ENCODE results near the gene USP24.
"Not testable (repeated sequence)": the region's sequence is repeated elsewhere in the genome, so short reads cannot be mapped to it uniquely, and the experiment has no call there.

USP24 gene

DNA sequence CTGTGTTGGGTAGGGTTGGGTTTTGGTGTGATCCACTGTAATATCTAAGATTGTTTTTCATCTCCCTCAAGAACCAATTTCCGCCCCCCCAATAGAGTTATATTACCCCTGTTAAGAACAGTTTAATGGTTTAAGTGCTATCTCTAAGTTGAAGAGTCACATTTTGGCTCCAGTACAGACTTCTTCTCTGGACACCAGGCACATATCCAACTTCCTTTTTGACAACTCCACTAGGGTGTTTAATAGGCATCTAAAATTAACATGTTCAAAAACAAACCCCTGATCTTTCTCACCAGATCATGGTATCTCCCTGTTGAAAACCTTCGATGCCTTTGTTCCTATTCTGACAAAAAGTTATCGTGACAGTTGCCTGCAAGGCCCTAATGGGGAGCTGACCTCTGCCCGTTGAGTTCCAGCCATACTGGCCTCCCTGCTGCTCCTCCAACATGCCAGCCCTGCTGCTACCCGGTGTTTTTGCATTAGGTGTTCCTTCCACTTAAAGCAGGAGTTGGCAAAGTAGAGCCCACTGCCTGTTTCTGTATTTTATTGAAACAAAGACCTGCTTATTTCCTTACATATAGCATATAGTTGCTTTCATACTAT lies 18.6 kb downstream of the USP24 start:
- DNase-seq, result no peak

DNA sequence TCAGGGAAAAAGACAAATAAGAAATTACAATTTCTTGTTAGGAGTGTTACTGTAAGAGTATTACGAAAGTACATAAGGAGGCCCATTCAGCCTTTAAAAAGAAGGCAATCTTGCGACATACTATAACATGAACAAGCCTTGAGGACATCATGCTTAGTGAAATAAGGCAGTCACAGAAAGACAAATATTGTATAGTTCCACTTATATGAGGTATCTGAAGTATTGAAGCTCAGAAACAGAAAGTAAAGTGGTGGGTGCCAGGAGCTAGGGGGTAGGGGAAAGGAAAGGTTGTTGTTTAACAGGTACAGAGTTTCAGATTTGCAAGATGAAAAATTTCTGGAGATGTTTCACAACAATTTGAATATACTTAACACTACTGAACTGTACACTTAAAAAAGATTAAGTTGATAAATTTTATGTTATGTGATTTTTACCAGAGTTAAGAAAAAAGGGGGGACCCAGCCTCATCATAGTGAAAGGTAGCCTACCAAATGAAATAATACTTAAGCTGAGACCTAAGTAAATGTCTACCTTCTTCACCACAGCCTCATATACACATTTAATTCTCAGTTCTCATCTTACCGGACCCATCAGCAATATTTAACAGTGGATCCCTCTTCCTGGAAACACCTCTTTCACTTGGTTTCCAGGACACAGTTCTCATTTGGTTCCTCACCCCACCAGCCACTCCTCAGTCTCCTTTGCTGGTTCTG lies 19.5 kb downstream of the USP24 start:
- DNase-seq, result no peak

- DNase-seq, result no peak
Measured at GRCh38 chr1:55194851-55195250, 20.3 kb downstream of the USP24 start.

- DNase-seq, result no peak
Measured at GRCh38 chr1:55192093-55192492, 23.1 kb downstream of the USP24 start.

DNA sequence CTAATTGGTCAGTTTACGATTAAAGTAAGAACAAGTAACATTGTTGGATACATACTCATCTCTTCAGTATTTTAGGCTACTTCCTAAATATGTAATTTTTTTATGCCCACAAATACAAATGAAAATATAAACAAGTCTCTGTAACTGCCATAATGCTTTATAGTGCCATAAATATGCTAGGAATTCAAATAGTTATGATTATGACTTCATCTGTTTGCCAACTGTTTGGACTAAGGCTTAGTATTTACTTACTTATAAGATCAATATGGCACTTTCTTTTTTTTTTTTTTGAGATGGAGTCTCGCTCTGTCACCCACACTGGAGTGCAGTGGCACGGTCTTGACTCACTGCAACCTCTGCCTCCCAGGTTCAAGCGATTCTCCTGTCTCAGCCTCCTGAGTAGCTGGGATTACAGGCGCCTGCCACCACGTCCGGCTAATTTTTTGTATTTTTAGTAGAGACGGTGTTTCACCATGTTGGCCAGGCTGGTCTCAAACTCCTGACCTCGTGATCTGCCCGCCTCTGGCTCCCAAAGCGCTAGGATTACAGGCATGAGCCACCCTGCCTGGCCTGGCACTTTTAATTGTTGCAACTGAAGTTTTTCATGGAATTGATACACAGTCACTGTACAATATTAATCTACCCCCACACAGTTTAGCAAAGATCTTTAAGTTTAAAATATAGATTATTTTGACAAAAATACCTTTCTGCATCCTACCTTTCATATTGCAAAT lies 23.8 kb downstream of the USP24 start:
- DNase-seq, result not testable (repeated sequence)

DNA sequence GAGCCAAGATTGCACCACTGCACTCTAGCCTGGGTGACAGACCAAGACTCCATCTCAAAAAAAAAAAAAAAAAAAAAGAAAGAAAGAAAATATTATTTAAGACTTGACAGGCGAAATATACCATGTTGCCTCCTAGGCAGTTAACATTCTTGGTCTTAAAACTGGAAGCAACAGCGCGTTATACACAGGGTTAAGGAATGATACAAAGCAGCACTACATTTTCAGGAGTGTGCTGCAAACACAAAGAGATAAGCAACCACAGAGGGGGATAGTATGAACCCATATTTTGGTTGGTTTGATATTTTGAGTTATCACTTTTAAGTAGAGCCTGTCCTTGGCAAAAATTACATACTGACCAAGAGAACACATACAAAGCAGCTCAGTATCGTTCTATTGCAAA lies 25.1 kb downstream of the USP24 start:
- no peak for DNase-seq

GRCh38 chr1:55188909-55189308 lies 26.3 kb downstream of the USP24 start:
- no peak for DNase-seq

DNA sequence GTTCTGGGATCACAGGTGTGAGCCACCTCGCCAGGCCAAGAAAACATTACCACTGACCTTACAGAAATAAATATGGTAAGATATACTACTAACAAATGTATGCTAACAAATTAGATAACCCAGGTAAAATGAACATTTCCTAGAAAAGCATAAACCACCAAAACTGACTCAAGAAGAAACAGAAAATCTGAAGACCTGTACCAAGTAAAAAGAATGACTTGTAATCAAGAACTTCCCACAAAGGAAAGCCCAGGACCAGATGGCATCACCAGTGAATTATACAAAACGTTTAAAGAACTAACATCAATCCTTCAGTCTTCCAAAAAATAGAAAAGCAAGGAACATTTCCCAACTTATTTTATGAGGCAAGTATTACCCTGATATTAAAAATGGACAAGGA lies 29.3 kb downstream of the USP24 start:
- no peak for DNase-seq

GRCh38 chr1:55184859-55185258 lies 30.3 kb downstream of the USP24 start:
- no peak for DNase-seq

- no peak for DNase-seq
Measured at GRCh38 chr1:55181666-55182065, 33.5 kb downstream of the USP24 start.

DNA sequence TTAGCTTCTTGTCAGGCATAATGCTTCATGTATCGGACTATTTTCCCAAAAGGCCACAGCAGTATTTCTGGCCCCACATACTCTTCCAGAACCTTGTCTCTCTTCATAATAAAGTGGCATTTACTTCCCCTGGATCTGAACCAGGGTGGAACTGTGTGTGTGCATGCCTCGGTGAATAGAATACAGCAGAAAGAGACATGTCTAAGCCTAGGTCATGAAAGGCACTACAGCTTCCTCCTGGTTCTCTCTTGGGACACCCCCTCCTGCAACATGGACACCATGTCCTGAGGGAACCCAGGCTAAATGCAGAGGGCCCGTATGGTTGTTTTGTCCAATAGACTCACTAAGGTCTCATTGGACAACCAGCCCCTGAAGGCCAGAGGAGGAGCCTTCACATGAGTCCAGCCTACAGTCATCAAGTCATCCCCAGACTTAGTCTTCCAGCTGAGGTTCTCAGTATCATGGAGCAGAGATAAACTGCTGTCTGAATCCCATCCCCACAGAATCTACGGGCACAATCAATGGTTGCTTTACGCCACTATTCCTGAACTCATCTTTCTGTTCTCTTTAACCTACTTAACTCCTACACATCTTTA lies 35.0 kb downstream of the USP24 start:
- no peak for DNase-seq

DNA sequence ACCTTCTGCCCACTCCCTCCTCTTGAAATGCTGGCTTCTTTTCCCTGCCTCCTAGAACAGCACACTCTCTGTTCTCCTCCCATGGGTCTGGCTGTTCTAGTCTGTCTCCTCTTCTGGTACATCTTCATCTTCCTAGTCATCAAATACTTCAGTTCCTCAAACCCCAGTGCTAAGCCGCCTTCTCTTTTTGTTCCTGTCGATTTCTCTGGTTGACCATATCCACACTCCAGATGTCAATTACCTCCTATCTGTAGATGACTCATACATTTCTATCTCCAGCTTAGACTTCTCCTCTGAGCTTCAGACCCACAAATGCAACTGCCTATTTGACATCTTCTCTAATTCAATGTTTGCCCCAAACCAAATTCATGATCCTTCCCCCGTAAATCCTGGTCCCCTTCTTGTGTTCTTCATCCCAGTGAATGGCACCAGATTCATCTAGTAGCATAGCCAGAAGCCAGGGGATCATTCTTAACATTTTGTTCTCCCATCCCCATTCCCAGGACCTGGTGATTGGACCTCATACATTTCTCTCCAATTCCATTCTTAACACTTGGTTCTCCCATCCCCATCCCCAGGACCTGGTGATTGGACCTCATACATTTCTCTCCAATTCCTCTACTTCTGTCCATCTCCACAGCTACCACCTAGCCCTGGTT lies 35.9 kb downstream of the USP24 start:
- DNase-seq, result no peak

GRCh38 chr1:55172687-55173086 lies 42.5 kb downstream of the USP24 start:
- DNase-seq, result no peak

DNA sequence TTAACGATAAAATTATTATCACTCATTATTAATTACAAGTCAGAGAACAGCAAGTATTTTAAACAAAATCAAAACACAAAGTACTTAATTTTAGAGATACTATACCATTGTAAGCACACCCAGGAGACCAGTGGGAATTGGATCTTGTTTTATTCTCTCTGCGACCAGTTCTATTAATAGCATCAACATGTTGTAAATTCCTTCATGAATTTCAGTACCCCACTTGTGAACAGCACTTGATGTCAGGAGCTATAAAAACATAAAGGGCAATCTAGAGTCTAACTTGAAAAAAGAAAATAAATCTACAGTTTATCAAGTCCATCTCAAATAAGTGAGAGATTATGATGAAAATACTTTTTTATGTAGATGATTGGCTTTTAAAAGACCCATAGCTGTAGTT lies 42.9 kb downstream of the USP24 start:
- no peak for DNase-seq

DNA sequence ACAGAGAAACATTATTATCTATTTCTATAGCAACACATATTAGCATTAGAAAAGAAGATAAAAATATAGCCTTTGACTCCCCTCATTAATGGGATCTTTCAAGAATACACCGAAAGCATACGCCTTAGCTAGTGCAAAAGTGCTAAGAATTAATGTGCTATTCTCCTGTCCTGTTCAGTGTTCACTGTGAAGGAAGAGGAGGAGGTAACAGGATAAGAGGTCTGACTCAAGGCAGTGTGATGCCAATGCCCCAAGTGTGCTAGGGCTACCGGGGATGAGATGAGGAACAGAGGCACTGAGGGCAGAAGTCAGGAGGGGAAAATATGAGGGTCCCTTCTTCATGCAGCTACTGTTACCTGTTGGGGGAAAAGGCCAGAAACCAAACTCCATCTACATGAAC lies 43.5 kb downstream of the USP24 start:
- no peak for DNase-seq

DNA sequence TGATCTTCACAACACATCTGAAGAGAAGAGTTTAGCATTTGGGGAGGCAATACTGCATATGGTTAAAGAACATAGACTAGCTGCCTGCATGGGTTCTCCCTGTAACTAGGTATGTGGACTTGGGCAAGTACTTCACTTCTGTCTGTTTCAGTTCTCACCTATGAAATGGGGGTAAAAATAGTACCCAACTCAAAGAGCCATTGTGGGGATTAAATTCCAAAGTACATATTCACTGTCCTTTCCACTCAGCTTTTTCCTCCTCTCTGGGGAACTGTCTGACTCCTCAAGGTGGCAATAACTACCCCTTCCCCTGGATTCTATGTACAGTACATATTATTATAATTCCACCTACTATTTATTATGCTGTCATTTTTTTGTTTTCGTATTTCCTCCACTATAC lies 44.7 kb downstream of the USP24 start:
- DNase-seq, result no peak

DNA sequence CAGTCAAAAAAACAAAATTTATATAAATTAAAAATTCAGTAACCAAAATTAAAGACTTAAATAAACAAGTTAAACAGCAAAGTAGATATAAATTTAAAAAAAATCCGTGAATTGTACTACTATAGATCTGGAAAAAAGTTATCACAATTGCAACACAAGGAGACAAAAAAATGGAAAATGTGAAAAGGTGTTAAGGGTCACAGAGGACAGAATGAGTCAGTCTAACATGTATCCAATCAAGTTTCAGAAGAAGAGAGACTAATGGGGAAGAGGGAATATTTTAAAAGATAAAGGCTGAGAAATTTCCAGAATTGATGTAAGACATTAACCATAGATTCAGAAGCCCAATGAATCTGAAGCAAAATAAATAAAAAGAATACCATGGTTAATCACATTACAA lies 46.0 kb downstream of the USP24 start:
- DNase-seq, result no peak

DNA sequence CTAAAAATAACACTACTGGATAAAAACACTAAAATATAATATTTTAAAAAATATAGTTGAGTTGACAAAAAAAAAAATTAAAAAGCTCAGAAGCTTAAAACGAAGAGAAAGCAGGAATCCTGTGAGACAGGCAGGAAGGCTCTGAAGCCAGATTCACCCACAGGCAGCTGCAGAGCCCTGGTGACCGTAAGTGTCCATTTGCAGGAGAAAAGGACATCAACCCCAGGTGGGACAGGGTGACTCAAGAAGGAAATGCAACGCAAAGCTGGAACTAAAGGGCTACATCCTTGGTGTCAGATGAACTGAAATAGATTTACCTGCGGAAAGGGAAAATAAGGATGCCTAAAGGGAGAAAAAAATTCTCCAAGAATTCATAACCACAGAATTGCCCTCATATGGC lies 46.8 kb downstream of the USP24 start:
- DNase-seq, result no peak

- no peak for DNase-seq
Measured at GRCh38 chr1:55167224-55167871, 47.8 kb downstream of the USP24 start.

GRCh38 chr1:55164906-55165305 lies 50.3 kb downstream of the USP24 start:
- no peak for DNase-seq

DNA sequence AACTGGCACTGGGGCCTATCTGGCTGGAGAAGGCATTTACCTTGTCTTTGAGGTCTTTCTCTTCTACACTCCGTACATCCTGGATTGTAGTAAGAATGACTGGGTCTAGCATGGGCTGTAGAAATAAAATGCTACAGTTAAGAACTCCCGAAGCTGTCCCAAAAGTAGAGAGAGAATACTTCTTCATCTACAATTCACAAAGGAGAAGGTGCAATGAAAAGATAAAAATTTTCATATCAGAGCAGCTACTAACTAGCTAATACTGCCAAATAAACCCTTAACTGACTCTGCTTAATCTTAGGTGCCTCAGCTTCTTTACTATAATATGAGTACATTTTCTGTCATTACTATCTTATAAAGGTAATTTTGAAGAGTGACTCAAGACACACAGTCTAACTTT lies 55.6 kb downstream of the USP24 start:
- no peak for DNase-seq

DNA sequence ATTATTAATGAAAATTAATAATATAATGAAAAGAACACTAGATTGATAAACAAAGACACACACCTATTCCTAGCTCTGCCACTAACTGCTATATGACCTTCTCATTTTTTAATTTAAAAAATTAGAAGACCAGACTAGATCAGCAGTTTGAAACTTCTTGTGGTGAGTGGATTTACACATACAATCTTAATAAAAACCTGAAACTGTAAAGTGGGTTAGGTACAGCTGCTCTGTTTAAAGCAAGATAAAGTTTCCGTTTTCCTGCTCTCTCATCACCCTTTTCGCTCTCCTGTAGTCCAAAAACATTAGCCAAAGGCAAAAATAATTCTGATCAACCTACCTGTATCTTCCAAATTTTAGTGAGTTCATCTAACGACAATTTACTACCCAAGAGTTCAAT lies 58.6 kb downstream of the USP24 start:
- no peak for DNase-seq

GRCh38 chr1:55156093-55156492 lies 59.1 kb downstream of the USP24 start:
- DNase-seq, result no peak

Measured in NCI-H69 (cell line).